ENCODE results near the gene MAG. TPM values are rescaled to one million over a fixed set of nuclear protein-coding genes. Genes with fewer than 3 reads are reported as not detected.

The MAG gene
- total and polyA plus RNA-seq, 2 of the 8 experiments (the other 6 are each of a cell fraction or from before 2014, with no cell fraction given): 0.20 to 1.3 TPM

DNA sequence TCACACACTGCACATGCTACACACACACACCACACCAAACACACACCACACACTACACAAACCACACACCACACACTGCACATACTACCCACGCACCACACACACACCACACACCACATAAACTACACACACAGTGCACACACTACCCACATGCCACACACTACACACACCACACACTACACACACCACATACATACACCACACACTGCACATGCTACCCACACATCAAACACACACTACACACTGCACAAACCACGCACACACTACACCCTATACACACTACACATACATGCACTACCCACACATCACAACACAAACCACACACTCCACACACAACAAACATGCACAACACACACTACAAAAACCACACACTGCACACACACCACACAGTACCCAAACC is 6.0 kb downstream of the MAG start (continued):
- TF ChIP-seq, protein P1, sequence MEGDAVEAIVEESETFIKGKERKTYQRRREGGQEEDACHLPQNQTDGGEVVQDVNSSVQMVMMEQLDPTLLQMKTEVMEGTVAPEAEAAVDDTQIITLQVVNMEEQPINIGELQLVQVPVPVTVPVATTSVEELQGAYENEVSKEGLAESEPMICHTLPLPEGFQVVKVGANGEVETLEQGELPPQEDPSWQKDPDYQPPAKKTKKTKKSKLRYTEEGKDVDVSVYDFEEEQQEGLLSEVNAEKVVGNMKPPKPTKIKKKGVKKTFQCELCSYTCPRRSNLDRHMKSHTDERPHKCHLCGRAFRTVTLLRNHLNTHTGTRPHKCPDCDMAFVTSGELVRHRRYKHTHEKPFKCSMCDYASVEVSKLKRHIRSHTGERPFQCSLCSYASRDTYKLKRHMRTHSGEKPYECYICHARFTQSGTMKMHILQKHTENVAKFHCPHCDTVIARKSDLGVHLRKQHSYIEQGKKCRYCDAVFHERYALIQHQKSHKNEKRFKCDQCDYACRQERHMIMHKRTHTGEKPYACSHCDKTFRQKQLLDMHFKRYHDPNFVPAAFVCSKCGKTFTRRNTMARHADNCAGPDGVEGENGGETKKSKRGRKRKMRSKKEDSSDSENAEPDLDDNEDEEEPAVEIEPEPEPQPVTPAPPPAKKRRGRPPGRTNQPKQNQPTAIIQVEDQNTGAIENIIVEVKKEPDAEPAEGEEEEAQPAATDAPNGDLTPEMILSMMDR (IDR thresholded peaks at IDR 0.05; ENCODE audit: control extremely low read depth in 1 of 3, insufficient read depth in 1 of 3, low read depth in 1 of 3, low read length in 3 of 3): no peak
- TF ChIP-seq MAFK (IDR thresholded peaks at IDR 0.05; ENCODE audit: low read depth, low read length) (no peak), HDAC6 (IDR thresholded peaks at IDR 0.05; ENCODE audit: low read depth, low read length) (no peak), CHD2 (IDR thresholded peaks at IDR 0.05; ENCODE audit: low read length) (no peak), TEAD4 (IDR thresholded peaks at IDR 0.05; ENCODE audit: low read depth, low read length) (no peak)

Measured in H1 (cell line).